ENCODE measurements around the gene TBX19. TPM values are rescaled to one million over a fixed set of nuclear protein-coding genes. Genes with fewer than 3 reads are reported as not detected.
A peak's percentile ranks its signal among the peaks of the same experiment; 100 is the strongest.

The TBX19 gene
- total and polyA plus RNA-seq, 10 of the 15 experiments (the other 5 are each of a cell fraction or from before 2014, with no cell fraction given): 0.13 to 6.9 (median 1.2) TPM

GRCh38 chr1:168342572-168343280 lies 62.0 kb downstream of the TBX19 start (continued):
- TF ChIP-seq SPI1 (IDR thresholded peaks at IDR 0.05; ENCODE audit: borderline replicate concordance, insufficient read depth, low read depth, low read length) (peak; percentile 7; the same call in 1 of the 2 replicates), ATF7 (IDR thresholded peaks at IDR 0.05; ENCODE audit: low read depth) (peak; percentile 64), ZBTB4 (CRISPR knock-in tag; IDR thresholded peaks at IDR 0.05) (no peak), ETV6 (conservative IDR thresholded peaks at IDR 0.05 in 1 of 2, IDR thresholded peaks at IDR 0.05 in 1 of 2; ENCODE audit: borderline replicate concordance in 1 of 2, low read depth in 1 of 2) (no peak), SMC3 (IDR thresholded peaks at IDR 0.05; ENCODE audit: borderline replicate concordance, low read length) (peak; percentile 65), EED (IDR thresholded peaks at IDR 0.05; ENCODE audit: low read depth) (no peak), ZBTB11 (CRISPR knock-in tag; IDR thresholded peaks at IDR 0.05) (no peak), PML (IDR thresholded peaks at IDR 0.05; ENCODE audit: low read length) (no peak), RAD21 (IDR thresholded peaks at IDR 0.05; ENCODE audit: insufficient read depth, low read depth, low read length) (peak; percentile 86), YY1 (IDR thresholded peaks at IDR 0.05; ENCODE audit: low read depth, low read length) (peak; percentile 61), CREB1 (IDR thresholded peaks at IDR 0.05; ENCODE audit: low read depth) (peak; percentile 84), BCL11A (IDR thresholded peaks at IDR 0.05; ENCODE audit: low read depth, low read length) (no peak), EGR1 (IDR thresholded peaks at IDR 0.05; ENCODE audit: borderline replicate concordance in 1 of 2, low read depth in 2 of 2, low read length in 2 of 2) (peak in 1 of 2 experiments; percentile 63; a peak in 1 of 3 replicates), BACH1 (IDR thresholded peaks at IDR 0.05; ENCODE audit: borderline replicate concordance) (no peak), RAD51 (IDR thresholded peaks at IDR 0.05) (no peak), MYB (IDR thresholded peaks at IDR 0.05; ENCODE audit: borderline replicate concordance, low read depth, low read length) (0 out of 2 replicates have a peak, but pooled peaks have one; percentile 12), IKZF2 (IDR thresholded peaks at IDR 0.05) (peak in 1 of 2 experiments; percentile 28; a peak in 1 of 4 replicates), DPF2 (IDR thresholded peaks at IDR 0.05) (0 out of 2 replicates have a peak, but pooled peaks have one; percentile 35)
